ENCODE measurements around the gene MAGEA1.
"Not testable (repeated sequence)": the region's sequence is repeated elsewhere in the genome, so short reads cannot be mapped to it uniquely, and the experiment has no call there.

MAGEA1 gene, protein sequence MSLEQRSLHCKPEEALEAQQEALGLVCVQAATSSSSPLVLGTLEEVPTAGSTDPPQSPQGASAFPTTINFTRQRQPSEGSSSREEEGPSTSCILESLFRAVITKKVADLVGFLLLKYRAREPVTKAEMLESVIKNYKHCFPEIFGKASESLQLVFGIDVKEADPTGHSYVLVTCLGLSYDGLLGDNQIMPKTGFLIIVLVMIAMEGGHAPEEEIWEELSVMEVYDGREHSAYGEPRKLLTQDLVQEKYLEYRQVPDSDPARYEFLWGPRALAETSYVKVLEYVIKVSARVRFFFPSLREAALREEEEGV

DNA sequence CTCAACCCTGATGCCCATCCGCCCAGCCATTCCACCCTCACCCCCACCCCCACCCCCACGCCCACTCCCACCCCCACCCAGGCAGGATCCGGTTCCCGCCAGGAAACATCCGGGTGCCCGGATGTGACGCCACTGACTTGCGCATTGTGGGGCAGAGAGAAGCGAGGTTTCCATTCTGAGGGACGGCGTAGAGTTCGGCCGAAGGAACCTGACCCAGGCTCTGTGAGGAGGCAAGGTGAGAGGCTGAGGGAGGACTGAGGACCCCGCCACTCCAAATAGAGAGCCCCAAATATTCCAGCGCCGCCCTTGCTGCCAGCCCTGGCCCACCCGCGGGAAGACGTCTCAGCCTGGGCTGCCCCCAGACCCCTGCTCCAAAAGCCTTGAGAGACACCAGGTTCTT is at the start of gene MAGEA1:
TSS of gene MAGEA1 (plus strand) at position 154 of the 400 bp plus-strand sequence. CDS start 3,106 bp downstream, outside the sequence.
- no peak for DNase-seq (ENCODE audit: low read depth)

DNA sequence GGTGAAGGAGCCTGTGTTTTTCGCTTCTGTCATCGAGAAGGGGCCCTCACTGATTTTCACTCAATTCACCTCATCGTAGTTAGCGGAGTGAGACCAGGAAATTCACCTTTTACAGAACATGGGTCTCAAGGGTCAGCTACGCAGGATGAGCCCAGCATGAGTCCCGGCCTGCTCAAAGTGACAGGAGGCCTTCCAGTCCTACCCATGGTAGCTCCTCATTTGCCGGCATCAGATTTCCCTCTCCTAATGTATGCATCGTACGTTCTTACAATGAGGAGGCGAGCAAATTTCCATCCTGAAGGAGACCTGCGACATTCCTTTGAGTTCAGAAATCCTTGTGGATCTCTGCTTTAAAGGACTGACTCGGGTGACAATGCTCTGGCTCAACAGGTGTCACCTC is 46.2 kb upstream of the MAGEA1 start:
- DNase-seq (ENCODE audit: low read depth) = not testable (repeated sequence)

DNA sequence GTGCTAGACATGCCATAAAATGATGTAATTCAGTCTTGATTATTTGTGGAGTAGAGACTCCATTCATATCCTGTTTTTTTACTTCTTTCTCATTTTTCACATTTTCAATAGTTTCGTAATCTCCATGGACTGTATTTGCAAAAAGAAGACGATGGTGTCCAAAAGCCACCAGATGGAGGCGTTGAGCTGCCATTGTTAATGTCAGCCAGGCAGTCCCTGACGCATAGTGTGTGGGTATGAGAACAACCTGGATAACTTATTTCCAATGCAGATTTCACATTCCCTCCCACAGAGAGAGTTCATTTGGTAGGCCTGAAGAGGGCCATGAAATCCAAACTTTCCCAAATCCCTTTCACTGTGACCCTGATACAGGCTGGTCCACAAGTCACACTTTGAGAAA is 40.0 kb upstream of the MAGEA1 start:
- not testable (repeated sequence) for DNase-seq (ENCODE audit: low read depth)

DNA sequence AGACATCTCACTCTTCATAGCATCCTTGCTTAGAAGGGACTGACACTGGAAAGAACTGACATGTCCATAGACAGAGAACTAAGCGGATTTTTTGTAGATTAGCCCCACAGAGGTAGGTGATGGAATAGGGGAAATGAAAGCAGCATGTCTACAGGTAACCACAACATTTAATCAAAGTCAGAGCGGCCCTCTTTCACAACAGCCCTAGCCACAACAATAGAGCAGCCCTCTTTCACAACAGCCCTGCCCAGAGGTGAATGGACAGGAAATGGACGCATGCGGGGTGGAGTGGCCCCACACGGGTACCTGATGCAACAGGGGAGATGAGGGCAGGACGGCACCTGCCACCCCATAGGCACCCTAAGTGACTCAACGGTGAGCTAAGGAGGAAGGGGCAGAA is 32.8 kb upstream of the MAGEA1 start:
- DNase-seq (ENCODE audit: low read depth) = not testable (repeated sequence)

DNA sequence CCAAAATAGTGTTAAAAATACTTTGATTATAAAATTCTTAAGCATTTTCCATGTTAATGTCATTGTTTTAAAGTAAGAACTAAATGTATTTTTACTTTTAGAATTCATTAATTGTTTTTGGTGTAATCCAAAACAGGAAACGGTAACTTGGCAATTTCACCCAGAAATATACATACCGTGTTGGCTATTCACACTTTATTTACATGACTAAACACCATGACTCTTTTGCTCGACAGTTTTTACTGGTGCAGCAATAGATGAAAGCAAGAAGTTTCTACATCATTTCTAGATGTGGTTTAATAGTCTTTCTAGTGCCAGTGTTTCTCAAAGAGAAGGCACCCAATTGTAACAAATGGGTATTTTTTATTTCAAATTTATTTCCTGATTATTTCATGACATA is 25.6 kb upstream of the MAGEA1 start:
- no peak for DNase-seq (ENCODE audit: low read depth)

DNA sequence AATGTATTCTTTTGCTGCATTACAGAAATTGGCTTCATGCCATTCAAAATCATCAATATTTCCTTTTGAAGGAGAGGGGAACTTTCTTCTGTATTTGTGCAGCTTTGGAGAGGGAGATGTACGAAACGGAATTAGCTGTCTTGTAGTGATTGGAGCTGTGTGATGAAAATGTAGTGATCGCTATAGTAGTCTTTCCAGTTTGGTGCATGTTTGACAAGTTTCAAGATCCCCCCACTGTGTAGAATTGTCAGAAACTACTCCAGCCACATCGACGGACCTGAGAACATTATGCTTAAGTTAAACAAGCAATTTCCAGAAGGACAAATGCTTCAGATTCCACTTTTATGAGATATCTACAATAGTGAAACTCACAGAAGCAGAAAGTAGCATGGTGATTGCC is 21.6 kb upstream of the MAGEA1 start:
- DNase-seq (ENCODE audit: low read depth) = no peak

DNA sequence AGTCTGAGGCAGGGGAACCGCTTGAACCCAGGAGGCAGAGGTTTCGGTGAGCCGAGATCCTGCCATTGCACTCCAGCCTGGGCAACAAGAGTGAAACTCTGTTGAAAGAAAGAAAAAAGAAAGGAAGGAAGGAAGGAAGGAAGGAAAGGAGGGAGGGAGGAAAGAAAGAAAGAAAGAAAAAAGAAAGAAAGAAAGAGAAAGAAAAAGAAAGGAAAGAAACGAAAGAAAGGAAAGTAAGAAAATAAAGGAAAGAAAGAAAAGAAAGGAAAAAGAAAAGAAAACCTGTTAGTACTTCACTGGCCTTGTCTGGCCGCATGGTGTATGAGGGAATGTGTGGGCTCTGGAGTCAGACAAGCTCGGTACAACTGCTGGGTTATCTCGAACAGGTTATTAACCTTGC is 20.8 kb upstream of the MAGEA1 start:
- DNase-seq (ENCODE audit: low read depth) = no peak

DNA sequence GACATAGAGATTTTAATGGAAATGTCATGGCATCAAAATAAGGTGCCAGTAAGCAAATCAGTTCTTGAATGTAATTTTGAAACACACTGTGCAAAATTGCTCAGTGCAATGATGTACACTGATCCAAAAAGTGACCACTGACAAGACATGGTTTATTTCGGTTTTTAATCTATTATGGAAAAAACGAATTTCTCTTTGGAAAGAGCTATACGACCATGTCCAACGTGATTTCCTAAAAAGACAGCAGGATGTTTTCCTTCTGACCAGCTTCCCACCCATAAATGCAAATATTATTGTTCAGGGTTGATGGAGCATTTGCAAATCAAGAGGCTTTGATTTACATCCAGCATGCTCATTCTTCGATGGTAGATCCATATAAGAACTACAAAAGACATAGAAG is 17.1 kb upstream of the MAGEA1 start:
- DNase-seq (ENCODE audit: low read depth) = no peak

DNA sequence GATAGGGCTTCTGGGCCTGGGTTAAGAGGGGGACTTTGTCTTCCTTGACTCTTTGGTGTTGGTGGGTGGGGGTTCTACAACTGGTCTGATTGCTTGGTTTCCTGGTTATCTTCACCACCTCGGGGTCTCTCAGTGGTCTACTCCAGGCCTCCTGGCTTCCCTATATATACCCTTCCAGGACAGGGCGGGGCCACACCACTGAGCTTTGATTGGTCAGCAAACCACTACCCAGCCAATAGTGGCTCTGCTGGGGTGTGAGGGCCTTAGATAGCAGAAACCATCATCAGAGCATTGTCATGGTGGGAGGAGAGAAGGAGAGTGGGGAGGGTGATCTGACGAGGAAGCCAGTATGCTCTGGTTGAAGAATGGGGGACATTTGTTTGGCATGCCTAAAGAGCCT is 14.4 kb upstream of the MAGEA1 start:
- no peak for DNase-seq (ENCODE audit: low read depth)

DNA sequence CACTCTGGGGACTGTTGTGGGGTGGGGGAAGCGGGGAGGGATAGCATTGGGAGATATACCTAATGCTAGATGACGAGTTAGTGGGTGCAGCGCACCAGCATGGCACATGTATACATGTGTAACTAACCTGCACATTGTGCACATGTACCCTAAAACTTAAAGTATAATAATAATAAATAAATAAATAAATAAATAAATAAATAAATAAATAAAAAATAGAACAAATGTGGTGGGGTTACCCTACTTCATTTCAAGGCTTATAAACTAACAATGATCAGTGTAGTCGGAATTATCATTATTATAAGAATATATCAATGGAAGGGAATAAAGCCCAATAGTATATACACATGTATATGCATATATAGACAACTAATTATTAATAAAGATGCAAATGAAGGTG is 10.7 kb upstream of the MAGEA1 start:
- not testable (repeated sequence) for DNase-seq (ENCODE audit: low read depth)

DNA sequence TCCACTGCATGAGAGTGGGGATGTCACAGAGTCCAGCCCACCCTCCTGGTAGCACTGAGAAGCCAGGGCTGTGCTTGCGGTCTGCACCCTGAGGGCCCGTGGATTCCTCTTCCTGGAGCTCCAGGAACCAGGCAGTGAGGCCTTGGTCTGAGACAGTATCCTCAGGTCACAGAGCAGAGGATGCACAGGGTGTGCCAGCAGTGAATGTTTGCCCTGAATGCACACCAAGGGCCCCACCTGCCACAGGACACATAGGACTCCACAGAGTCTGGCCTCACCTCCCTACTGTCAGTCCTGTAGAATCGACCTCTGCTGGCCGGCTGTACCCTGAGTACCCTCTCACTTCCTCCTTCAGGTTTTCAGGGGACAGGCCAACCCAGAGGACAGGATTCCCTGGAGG is 2.7 kb downstream of the MAGEA1 start:
- no peak for DNase-seq (ENCODE audit: low read depth)

DNA sequence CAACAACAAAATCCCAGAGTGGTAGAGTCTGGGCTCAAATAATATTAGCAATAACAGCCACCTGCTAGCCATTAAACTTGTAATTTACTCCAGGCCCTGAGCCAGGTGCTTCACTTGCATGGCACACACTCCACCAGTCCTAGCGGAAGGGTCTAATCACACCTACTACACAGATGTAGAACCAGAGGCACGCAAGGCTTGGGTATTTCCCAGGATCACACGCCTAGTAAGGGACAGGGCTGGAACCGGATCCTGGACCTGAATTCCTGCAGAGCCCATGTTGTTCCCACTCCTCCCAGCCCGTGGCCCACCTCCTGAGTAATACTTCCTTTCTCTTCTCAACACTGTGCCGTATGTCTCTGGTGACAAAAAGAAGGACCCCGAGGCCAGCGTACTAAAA is 5.7 kb downstream of the MAGEA1 start:
- DNase-seq (ENCODE audit: low read depth) = no peak

DNA sequence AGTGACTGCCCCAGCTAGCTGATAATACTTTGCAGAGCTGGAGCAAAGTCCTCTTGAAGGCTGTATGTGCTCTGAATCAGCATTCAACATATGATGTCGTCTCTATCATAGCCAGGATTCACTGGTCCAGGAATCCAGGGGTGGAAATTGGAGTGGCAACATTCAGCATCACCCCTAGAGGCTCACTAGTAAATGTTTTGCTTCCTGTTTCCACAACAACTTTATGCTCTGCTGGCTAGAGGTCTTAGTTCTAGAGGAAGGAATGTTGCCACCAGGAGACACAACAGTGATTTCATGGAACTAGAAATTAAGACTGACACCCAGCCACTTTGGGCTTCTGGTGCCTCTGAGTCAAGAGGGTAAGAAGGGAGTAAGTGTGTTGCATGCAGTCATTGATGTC is 11.3 kb downstream of the MAGEA1 start:
- no peak for DNase-seq (ENCODE audit: low read depth)

DNA sequence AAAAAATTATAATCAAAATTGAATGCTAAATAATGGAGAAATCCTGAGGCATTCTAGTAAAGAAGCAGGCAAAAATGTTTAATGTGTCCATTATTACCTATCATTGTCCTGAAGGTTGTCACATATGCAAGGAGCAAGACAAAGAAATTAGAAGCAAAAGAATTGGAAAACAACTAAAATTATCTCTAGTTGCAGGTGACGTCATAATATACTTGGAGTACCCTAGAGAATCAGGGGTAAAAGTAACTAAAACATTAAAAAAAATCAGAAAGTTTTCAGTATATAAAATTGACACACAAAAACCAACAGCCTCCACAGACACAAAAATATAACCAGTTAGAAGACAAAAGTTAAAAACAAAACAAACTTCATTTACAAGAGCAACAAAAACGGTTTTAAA is 21.4 kb downstream of the MAGEA1 start:
- DNase-seq (ENCODE audit: low read depth) = no peak

DNA sequence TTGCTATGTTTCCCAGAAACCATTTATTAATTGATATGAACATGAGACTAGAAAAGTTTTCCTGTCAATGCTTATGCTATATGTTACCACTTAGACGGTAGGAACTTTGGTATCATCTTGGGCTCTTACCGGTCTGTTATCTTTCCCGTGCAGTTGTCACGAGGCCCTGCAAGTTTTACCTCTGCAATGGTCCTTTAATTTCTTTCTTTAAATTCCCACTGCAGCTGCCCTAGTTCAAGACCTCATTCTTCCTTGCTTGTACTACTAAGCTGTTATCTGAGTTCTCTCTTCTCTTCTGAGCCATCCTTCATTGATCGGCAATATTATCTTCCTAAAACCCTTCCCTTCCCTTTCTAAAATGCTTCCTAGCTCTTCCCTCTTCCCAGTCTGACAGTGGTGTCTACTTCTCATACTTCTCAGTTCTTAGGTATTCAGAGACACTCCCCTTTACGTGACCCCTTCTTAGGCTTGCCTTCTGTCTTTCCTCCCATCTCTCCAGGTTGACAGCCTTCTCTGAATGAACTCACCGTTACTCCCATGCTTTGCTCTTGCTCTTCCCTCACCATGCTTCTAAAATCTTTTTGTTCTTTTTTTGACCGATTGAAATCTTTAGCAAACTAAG is 27.5 kb downstream of the MAGEA1 start:
- no peak for DNase-seq (ENCODE audit: low read depth)

DNA sequence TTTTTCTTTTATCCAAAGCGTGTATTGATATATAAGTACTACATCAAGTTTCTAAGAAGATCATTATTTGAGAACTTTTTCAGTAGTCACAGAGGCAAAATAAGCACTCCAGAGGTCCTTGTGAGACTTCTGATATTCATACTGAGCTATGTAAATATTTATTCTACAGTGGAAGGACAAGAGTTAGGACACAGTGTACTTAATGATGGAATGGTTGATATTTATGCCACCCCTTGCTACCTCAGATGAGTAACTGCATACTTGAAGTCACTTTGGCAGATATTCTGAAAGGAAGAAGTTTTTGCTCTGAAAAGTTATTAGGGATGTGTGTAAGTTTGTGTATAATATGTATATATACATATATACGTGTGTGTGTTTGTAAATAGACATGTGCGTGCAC is 30.3 kb downstream of the MAGEA1 start:
- peak; percentile 1 for DNase-seq (ENCODE audit: low read depth)

DNA sequence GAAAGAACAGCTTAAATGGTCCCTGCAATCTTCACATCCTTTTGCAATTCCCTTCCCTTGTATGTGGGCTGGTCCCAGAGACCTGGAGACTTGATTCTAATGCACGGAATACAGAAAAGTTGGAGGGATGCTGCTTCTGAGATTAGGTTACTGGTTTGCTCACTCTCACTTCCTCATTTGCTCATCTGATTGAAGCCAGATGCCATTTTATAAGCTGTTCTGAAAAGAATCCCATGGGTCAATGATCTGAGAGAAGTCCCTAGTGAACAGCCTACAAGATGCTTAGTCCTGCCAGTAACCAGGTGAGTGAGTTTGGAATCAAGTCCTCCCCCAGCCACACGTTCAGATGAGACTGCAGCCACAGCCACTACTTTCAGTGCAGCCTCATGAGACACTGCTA is 35.9 kb downstream of the MAGEA1 start:
- DNase-seq (ENCODE audit: low read depth) = no peak

DNA sequence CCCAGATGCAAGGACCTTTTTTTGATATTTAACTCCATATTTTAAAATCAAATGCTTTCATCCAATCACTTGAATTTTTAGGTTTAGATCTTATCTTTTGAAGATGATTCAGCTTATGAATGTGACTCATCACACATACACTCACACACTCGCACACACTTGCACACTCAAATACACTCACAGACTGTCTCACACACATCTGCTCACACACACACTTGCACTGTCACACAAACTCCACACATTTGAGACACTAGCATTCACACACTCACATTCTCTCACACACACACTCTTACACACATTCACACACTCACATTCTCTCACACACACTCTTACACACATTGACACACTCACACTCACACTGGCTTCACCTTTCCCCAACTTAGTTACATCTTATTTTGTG is 37.8 kb downstream of the MAGEA1 start:
- no peak for DNase-seq (ENCODE audit: low read depth)

DNA sequence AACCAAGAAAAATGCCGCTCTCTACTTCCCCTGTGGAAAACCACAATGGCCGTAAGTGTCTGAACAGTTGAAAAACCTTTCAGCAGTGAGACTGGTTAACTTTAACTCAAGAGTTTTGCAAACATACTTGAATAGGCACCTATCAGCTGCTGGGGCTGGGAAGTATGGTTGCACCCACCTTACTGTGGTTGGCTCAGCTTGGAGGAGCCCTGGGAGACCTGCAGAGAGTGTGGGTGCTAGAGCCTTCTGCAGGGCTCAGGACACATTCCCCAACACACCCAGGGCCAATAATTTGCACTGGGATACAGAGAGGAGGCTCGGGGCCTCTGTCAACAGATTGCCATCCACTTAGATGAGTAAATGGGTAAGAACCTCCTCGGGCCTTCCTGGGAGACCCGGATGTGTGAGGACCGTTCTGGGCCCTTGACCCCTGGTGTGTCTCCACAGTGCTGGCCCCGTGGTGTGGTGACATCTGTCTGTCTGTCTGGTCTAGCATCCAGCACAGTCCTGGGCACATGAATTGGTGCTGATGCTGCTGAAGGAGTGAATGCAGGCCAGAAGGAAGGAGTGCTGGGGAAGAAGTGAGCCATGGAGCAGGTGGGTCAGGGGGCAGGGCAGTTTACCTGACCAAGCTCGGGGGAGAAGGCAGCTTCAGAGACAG is 46.5 kb downstream of the MAGEA1 start:
- no peak for DNase-seq (ENCODE audit: low read depth)

DNA sequence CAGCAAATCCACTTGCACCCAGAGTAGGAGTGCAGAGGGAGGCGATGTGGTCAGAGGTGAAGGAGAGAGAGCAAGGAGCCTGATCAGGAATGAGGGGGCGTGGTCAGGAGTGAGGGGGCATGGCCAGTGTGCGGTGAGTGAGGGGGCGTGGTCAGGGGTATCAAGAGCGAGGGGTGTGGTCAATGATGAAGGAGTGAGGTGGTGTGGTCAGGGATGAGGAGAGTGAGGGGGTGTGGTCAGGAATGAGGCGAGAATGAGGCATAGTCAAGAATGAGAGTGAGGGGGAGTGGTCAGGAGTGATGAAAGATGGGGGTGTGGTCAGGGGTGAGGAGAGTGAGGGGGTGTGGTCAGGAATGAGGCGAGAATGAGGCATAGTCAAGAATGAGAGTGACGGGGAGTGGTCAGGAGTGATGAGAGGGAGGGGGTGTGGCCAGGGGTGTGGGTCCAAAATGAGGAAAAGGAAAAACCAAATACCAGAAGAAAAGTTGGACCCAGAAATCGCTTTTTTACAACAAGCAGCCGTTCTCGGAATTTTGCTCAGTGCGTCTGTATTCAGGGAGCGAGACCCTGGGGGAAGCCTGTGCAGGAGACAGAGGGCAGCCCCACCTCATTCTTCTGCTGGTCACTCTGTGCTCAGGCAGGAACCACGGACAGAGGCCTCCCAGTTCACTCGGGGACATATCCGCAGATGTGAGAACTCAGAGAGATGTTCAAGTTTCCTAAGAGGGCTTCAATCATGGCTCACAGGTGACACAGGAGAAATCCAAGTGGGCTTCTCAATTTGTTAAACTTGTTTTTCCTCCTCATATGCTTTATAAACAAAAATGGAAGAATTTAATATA is 47.5 kb downstream of the MAGEA1 start:
- peak; percentile 82 for DNase-seq (ENCODE audit: low read depth)
